Right atrium auricular region (tissue), 2 donors: ENCODE measurements around the gene IRX5. TPM values are rescaled to one million over a fixed set of nuclear protein-coding genes. Genes with fewer than 3 reads are reported as not detected.

ENCODE experiments used
- DNase-seq: peaks from one replicate; pipeline ENCODE4 v3.0.0-alpha.2; 2019; ENCODE audit warnings: low spot score
- H3K27ac ChIP-seq, 2 donors: fragments of 200-600 bp; sonication (generic); 1 replicate in 1 of 2; 2 replicates in 1 of 2; pipeline ENCODE4 v1.5.1; 2016 to 2019
- H3K27me3 ChIP-seq, 2 donors: fragments of 200-600 bp; sonication (generic); one replicate each; pipeline versions ENCODE4 v1.5.1 to v1.6.0; 2017 to 2019
- H3K36me3 ChIP-seq: fragments of 200-600 bp; sonication (generic); one replicate; pipeline ENCODE4 v1.5.1; 2016
- H3K4me1 ChIP-seq, 2 donors: fragments of 200-600 bp; sonication (generic); one replicate each; pipeline versions ENCODE4 v1.5.1 to v1.6.0; 2017 to 2019
- H3K4me3 ChIP-seq, 2 donors: fragments of 200-600 bp; sonication (generic); 1 replicate in 1 of 2; 2 replicates in 1 of 2; pipeline ENCODE4 v1.5.1; 2017 to 2019; ENCODE audit warnings: mild to moderate bottlenecking in 1 of 2, moderate library complexity in 1 of 2
- H3K9me3 ChIP-seq, 2 donors: fragments of 200-600 bp; sonication (generic); one replicate each; pipeline ENCODE4 v1.5.1; 2019
- total RNA-seq, 2 donors: library from RNA; depleted of rRNA; stranded (reverse); fragments of >200 nt; gene quantifications; one replicate each; pipeline ENCODE4 v1.1.0, GENCODE V29; 2016
- TF ChIP-seq, protein P1 (sequence below), 2 donors: fragments of 200-600 bp; sonication (generic); IDR thresholded peaks; one replicate each; pipeline ENCODE4 v1.5.1; 2019; ENCODE audit warnings: antibody characterized with exemption in 2 of 2

Gene IRX5
- total RNA-seq: 1 to 10 TPM in 1 of 2 donors, under 1 TPM in 1; 0.59 to 4.1 TPM

- Histone ChIP-seq H3K9me3 (no peaks in the 10 kb centered on the region), H3K27me3 (peaks cover 44 to 51% of the 10 kb centered on the region in 2 donors), H3K4me3 (peak within 1 kb of the TSS; percentile 57 to 67), H3K36me3 (no peaks in the 10 kb centered on the region), H3K4me1 (peaks cover 0 to 28% of the 10 kb centered on the region in 2 donors), H3K27ac (peak within 1 kb of the TSS; percentile 74 to 77)
- DNase-seq: peak; percentile 81
- TF ChIP-seq, protein P1, sequence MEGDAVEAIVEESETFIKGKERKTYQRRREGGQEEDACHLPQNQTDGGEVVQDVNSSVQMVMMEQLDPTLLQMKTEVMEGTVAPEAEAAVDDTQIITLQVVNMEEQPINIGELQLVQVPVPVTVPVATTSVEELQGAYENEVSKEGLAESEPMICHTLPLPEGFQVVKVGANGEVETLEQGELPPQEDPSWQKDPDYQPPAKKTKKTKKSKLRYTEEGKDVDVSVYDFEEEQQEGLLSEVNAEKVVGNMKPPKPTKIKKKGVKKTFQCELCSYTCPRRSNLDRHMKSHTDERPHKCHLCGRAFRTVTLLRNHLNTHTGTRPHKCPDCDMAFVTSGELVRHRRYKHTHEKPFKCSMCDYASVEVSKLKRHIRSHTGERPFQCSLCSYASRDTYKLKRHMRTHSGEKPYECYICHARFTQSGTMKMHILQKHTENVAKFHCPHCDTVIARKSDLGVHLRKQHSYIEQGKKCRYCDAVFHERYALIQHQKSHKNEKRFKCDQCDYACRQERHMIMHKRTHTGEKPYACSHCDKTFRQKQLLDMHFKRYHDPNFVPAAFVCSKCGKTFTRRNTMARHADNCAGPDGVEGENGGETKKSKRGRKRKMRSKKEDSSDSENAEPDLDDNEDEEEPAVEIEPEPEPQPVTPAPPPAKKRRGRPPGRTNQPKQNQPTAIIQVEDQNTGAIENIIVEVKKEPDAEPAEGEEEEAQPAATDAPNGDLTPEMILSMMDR (IDR thresholded peaks at IDR 0.05): no peak
These were observed at the start of gene IRX5 for GRCh38 chr16:54930005-54930868. Gene IRX5 (plus strand): TSS chr16:54930865. CDS start chr16:54931199, 334 bp downstream.

DNA sequence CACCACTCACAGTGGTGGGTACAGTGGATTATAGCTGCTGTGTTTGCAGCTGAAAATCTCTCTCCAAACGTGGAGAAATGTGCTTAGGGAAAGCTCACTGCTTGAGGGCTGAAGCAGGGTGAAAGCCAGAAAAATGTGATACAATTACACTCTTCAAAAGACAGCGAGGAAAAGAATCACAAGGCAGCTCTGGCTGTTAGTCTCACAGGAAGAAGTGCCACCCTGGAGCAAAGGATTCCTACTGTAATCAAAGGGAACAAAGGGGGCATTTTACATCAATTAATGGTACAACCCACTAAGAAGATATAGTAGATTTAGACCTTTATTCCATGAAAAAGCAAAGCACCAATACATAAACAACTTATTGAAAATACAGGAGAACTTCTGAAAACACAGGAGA lies 48.1 kb upstream of the IRX5 start:
- no peak for DNase-seq
- TF ChIP-seq, protein P1 (IDR thresholded peaks at IDR 0.05): no peak

GRCh38 chr16:54883358-54883757 lies 47.3 kb upstream of the IRX5 start:
- H3K27me3 ChIP-seq: no peaks in the 10 kb centered on the region
- no peak overlapping the region for H3K4me3 ChIP-seq
- no peak overlapping the region for H3K27ac ChIP-seq
- TF ChIP-seq, protein P1 (IDR thresholded peaks at IDR 0.05): no peak
- peaks cover 0 to 20% of the 10 kb centered on the region in 2 donors for H3K9me3 ChIP-seq
- H3K36me3 ChIP-seq: no peaks in the 10 kb centered on the region
- no peak for DNase-seq
- H3K4me1 ChIP-seq: no peaks in the 10 kb centered on the region

More for the DNA sequence above, 48.1 kb upstream of the IRX5 start:
- Histone ChIP-seq H3K4me3 (no peak overlapping the region), H3K27ac (no peak overlapping the region), H3K27me3 (no peaks in the 10 kb centered on the region), H3K9me3 (peaks cover 0 to 20% of the 10 kb centered on the region in 2 donors), H3K4me1 (no peaks in the 10 kb centered on the region), H3K36me3 (no peaks in the 10 kb centered on the region)

GRCh38 chr16:54886078-54886477 lies 44.6 kb upstream of the IRX5 start:
- H3K27ac ChIP-seq: no peak overlapping the region
- H3K4me3 ChIP-seq: no peak overlapping the region
- H3K9me3 ChIP-seq: peaks cover 0 to 9% of the 10 kb centered on the region in 2 donors
- no peak for DNase-seq
- TF ChIP-seq, protein P1 (IDR thresholded peaks at IDR 0.05): no peak
- no peaks in the 10 kb centered on the region for H3K27me3 ChIP-seq
- no peaks in the 10 kb centered on the region for H3K36me3 ChIP-seq
- no peaks in the 10 kb centered on the region for H3K4me1 ChIP-seq

- H3K27me3 ChIP-seq: no peaks in the 10 kb centered on the region
- H3K4me1 ChIP-seq: no peaks in the 10 kb centered on the region
- DNase-seq: no peak
- no peak overlapping the region for H3K27ac ChIP-seq
- no peak overlapping the region for H3K4me3 ChIP-seq
- peaks cover 0 to 4% of the 10 kb centered on the region in 2 donors for H3K9me3 ChIP-seq
- no peaks in the 10 kb centered on the region for H3K36me3 ChIP-seq
- TF ChIP-seq, protein P1 (IDR thresholded peaks at IDR 0.05): no peak
These were observed 40.3 kb upstream of the IRX5 start for GRCh38 chr16:54890381-54890780.
